Activated CD4-positive, alpha-beta T cell treated with anti-CD3 and anti-CD28 coated beads, Interleukin-2, amount 50 U/mL, for 1 hour (primary cell): ENCODE results near the gene OGDH.
"Not testable (repeated sequence)": the region's sequence is repeated elsewhere in the genome, so short reads cannot be mapped to it uniquely, and the experiment has no call there.

Source experiments
- DNase-seq: peaks from one replicate; pipeline ENCODE4 v3.0.0-alpha.2; 2020

Gene OGDH

GRCh38 chr7:44580945-44581878, 25.2 kb upstream of the OGDH start:
- DNase-seq: peak; percentile 40

GRCh38 chr7:44581879-44582603, 24.4 kb upstream of the OGDH start, which contains the start of gene TMED4:
TMED4 (minus strand) TSS chr7:44582231; CDS start chr7:44582206, 25 bp downstream.
- DNase-seq: peak; percentile 100

GRCh38 chr7:44583146-44583865, 23.1 kb upstream of the OGDH start:
- DNase-seq: no peak

- DNase-seq: peak; percentile 61
Observed at GRCh38 chr7:44587843-44588711, 18.4 kb upstream of the OGDH start.

GRCh38 chr7:44590910-44591309, 15.5 kb upstream of the OGDH start:
- no peak for DNase-seq

GRCh38 chr7:44595934-44596635, 10.3 kb upstream of the OGDH start:
- no peak for DNase-seq

- not testable (repeated sequence) for DNase-seq
Observed at GRCh38 chr7:44597181-44597580, 9.2 kb upstream of the OGDH start.

- DNase-seq: no peak
Observed at GRCh38 chr7:44599222-44599621, 7.2 kb upstream of the OGDH start.

GRCh38 chr7:44602576-44602910, 3.9 kb upstream of the OGDH start:
- no peak for DNase-seq

GRCh38 chr7:44603193-44603592, 3.2 kb upstream of the OGDH start:
- DNase-seq: no peak

- no peak for DNase-seq
Observed at GRCh38 chr7:44604941-44605340, 1.5 kb upstream of the OGDH start.

GRCh38 chr7:44607141-44608068, 978 bp downstream of the OGDH start:
- DNase-seq: no peak

GRCh38 chr7:44608916-44609648, 2.7 kb downstream of the OGDH start:
- no peak for DNase-seq

- no peak for DNase-seq
Observed at GRCh38 chr7:44609829-44610228, 3.4 kb downstream of the OGDH start.

- DNase-seq: peak; percentile 41
Observed at GRCh38 chr7:44615149-44615611, 8.8 kb downstream of the OGDH start.

- no peak for DNase-seq
Observed at GRCh38 chr7:44615793-44616192, 9.4 kb downstream of the OGDH start.

- no peak for DNase-seq
Observed at GRCh38 chr7:44616545-44616944, 10.1 kb downstream of the OGDH start.

GRCh38 chr7:44617225-44617890, 10.9 kb downstream of the OGDH start:
- DNase-seq: no peak

GRCh38 chr7:44618045-44618444, 11.6 kb downstream of the OGDH start:
- DNase-seq: no peak
